CD4-positive, alpha-beta T cell (primary cell): ENCODE results near the gene LRP1B. TPM values are rescaled to one million over a fixed set of nuclear protein-coding genes. Genes with fewer than 3 reads are reported as not detected.

Experiments
- ATAC-seq: fragments of 200-7000 bp; cut with Tn5 transposase; one replicate; pipeline ENCODE4 v1.10.0; 2022; ENCODE audit warnings: mild to moderate bottlenecking; ENCODE audit not compliant: poor library complexity
- CTCF ChIA-PET: fragments of 350-600 bp; sonication (Branson Sonifier 250); formaldehyde crosslinking; loops from one replicate; lab custom pipeline; 2021; ENCODE audit warnings: antibody characterized with exemption, inconsistent platforms; lab: Charles Lee
- POLR2A ChIA-PET: fragments of 350-600 bp; sonication (Branson Sonifier 250); formaldehyde crosslinking; loops from one replicate; lab custom pipeline; 2021; ENCODE audit warnings: antibody characterized with exemption, inconsistent platforms; lab: Charles Lee
- DNase-seq, 14 experiments: peaks; one replicate each; pipeline ENCODE4 v3.0.0-alpha.2; 2013 to 2020; ENCODE audit warnings: mixed read lengths in 2 of 14
- H3K27ac ChIP-seq, 2 donors: one replicate each; pipeline versions ENCODE4 v1.5.1 to v1.7.0; 2013; ENCODE audit warnings: low read length in 2 of 2, low read depth in 1 of 2, mild to moderate bottlenecking in 1 of 2
- H3K27me3 ChIP-seq, 2 experiments: 1 replicate in 1 of 2; 2 replicates in 1 of 2; pipeline versions ENCODE4 v1.6.1 to v1.7.0; 2013; ENCODE audit warnings: low read length in 2 of 2, control low read depth in 1 of 2, mild to moderate bottlenecking in 1 of 2, moderate library complexity in 1 of 2; ENCODE audit not compliant: insufficient read depth in 2 of 2, control insufficient read depth in 1 of 2
- H3K36me3 ChIP-seq: one replicate; pipeline ENCODE4 v1.6.1; 2013; ENCODE audit warnings: low read length, control low read depth; ENCODE audit not compliant: insufficient read depth
- H3K4me1 ChIP-seq: one replicate; pipeline ENCODE4 v1.6.1; 2013; ENCODE audit warnings: low read length, control low read depth; ENCODE audit not compliant: insufficient read depth
- H3K4me3 ChIP-seq: one replicate; pipeline ENCODE4 v1.5.1; 2013; ENCODE audit warnings: mild to moderate bottlenecking, low read length, moderate library complexity
- H3K9me3 ChIP-seq, 2 experiments: 1 replicate in 1 of 2; 2 replicates in 1 of 2; pipeline versions ENCODE4 v1.6.1 to v1.7.0; 2013; ENCODE audit warnings: low read length in 2 of 2, mild to moderate bottlenecking in 2 of 2, control low read depth in 1 of 2, moderate library complexity in 1 of 2; ENCODE audit not compliant: control insufficient read depth in 1 of 2, insufficient read depth in 1 of 2
- H3K27ac Mint-ChIP-seq: one replicate; pipeline ENCODE4 v1.8.0; 2020; ENCODE audit warnings: mixed read lengths
- H3K27me3 Mint-ChIP-seq: one replicate; pipeline ENCODE4 v1.8.0; 2021; ENCODE audit warnings: mixed read lengths
- H3K36me3 Mint-ChIP-seq: one replicate; pipeline ENCODE4 v1.8.0; 2021; ENCODE audit warnings: low read depth, mixed read lengths
- H3K4me1 Mint-ChIP-seq: one replicate; pipeline ENCODE4 v1.8.0; 2021; ENCODE audit warnings: low read depth, mixed read lengths
- H3K4me3 Mint-ChIP-seq: one replicate; pipeline ENCODE4 v1.8.0; 2020; ENCODE audit warnings: mild to moderate bottlenecking, mixed read lengths
- H3K9me3 Mint-ChIP-seq: one replicate; pipeline ENCODE4 v1.8.0; 2020; ENCODE audit warnings: mixed read lengths
- intact Hi-C, 2 experiments: fragments of 100-400 bp; cut with DNase I in 1 of 2; cut with micrococcal nuclease in 1 of 2; formaldehyde crosslinking; loops; one replicate each; pipeline versions ENCODE4 v1.15.1 to v1.9.0; 2023 to 2025; cut with DNase I, micrococcal nuclease
- total RNA-seq, 174 experiments: library from RNA in 2 of 174; stranded (reverse) in 2 of 174; gene quantifications; one replicate each; pipeline ENCODE4 v1.2.3 and lab custom pipeline; 2021 to 2026
- TF ChIP-seq, protein P1 (sequence below): fragments of 200-600 bp; IDR thresholded peaks from one replicate; pipeline ENCODE4 v1.8.0; 2022; ENCODE audit warnings: antibody characterized with exemption, mild to moderate bottlenecking

Gene LRP1B
- total RNA-seq, 2 experiments from 2014 or later, result not detected

- POLR2A ChIA-PET, result no interaction called here
- Mint-ChIP-seq H3K36me3 (no peaks in the 10 kb centered on the region), H3K9me3 (peaks cover 16% of the 10 kb centered on the region), H3K27ac (no peak overlapping the region), H3K27me3 (no peaks in the 10 kb centered on the region), H3K4me3 (no peak overlapping the region), H3K4me1 (no peaks in the 10 kb centered on the region)
- ATAC-seq (no peak), DNase-seq (no peak)
- TF ChIP-seq, protein P1, sequence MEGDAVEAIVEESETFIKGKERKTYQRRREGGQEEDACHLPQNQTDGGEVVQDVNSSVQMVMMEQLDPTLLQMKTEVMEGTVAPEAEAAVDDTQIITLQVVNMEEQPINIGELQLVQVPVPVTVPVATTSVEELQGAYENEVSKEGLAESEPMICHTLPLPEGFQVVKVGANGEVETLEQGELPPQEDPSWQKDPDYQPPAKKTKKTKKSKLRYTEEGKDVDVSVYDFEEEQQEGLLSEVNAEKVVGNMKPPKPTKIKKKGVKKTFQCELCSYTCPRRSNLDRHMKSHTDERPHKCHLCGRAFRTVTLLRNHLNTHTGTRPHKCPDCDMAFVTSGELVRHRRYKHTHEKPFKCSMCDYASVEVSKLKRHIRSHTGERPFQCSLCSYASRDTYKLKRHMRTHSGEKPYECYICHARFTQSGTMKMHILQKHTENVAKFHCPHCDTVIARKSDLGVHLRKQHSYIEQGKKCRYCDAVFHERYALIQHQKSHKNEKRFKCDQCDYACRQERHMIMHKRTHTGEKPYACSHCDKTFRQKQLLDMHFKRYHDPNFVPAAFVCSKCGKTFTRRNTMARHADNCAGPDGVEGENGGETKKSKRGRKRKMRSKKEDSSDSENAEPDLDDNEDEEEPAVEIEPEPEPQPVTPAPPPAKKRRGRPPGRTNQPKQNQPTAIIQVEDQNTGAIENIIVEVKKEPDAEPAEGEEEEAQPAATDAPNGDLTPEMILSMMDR, result no peak
- H3K9me3 ChIP-seq, result peaks cover 0 to 5% of the 10 kb centered on the region in 2 experiments
- H3K27ac ChIP-seq, result no peak overlapping the region
- H3K4me3 ChIP-seq, result no peak overlapping the region
- H3K36me3 ChIP-seq, result no peaks in the 10 kb centered on the region
- no peaks in the 10 kb centered on the region for H3K4me1 ChIP-seq
- intact Hi-C loops, result no loop called here
- no peaks in the 10 kb centered on the region for H3K27me3 ChIP-seq
- CTCF ChIA-PET, result no interaction called here
Observed at GRCh38 chr2:141048951-141049350, 1081.9 kb downstream of the LRP1B start.

DNA sequence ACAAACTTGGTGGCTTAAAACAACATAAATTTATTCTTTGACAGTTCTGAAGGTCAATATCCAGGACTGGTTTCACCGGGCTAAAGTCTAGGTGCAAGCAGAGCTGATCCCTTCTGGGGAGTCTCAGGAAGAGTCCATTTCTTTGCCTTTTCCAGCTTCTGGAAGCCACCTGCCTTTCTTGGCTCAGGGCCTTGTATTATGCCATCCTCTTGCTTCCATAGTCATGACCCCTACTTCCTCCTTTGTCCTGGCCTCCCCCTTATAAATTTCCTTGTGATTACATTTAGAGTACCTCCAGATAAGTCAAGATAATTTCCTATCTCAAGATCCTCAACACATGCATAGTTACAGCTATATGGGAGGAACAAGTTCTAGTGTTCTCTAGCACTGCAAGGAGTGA lies 1089.5 kb downstream of the LRP1B start:
- H3K4me3 Mint-ChIP-seq, result no peak overlapping the region
- no peak overlapping the region for H3K27ac ChIP-seq
- H3K27ac Mint-ChIP-seq, result no peak overlapping the region
- DNase-seq, result no peak
- H3K4me1 Mint-ChIP-seq, result no peaks in the 10 kb centered on the region
- no peak for ATAC-seq
- H3K9me3 ChIP-seq, result peaks cover 0 to 5% of the 10 kb centered on the region in 2 experiments
- intact Hi-C loops, result no loop called here
- ChIA-PET CTCF (no interaction called here), POLR2A (no interaction called here)
- H3K27me3 Mint-ChIP-seq, result no peaks in the 10 kb centered on the region
- H3K36me3 Mint-ChIP-seq, result no peaks in the 10 kb centered on the region
- H3K9me3 Mint-ChIP-seq, result peaks cover 3% of the 10 kb centered on the region
- TF ChIP-seq, protein P1, result no peak
- H3K27me3 ChIP-seq, result no peaks in the 10 kb centered on the region
- H3K4me1 ChIP-seq, result no peaks in the 10 kb centered on the region
- no peak overlapping the region for H3K4me3 ChIP-seq
- H3K36me3 ChIP-seq, result no peaks in the 10 kb centered on the region

DNA sequence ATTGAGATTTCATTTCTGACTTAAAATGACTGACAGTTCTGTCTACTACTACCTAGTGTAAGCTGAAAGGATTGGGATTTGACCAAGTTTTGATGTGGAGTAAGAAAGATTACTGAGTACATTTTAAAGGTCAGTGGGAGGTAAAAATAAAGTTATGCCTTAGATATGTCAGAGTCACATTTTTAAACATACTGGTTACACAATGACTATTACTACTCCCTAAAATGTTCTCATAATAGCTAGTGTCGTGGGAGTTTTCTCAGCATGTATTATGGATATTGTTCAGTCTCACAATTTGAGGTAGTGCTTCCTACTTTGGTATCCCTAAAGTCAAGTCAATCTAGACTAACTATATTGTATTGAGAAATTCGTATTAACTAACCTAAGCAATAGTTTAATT lies 1092.5 kb downstream of the LRP1B start:
- H3K4me1 ChIP-seq, result no peaks in the 10 kb centered on the region
- H3K27ac ChIP-seq, result no peak overlapping the region
- no peak overlapping the region for H3K4me3 Mint-ChIP-seq
- H3K4me3 ChIP-seq, result no peak overlapping the region
- TF ChIP-seq, protein P1, result no peak
- intact Hi-C loops, result no loop called here
- peaks cover 3% of the 10 kb centered on the region for H3K9me3 Mint-ChIP-seq
- ATAC-seq (no peak), DNase-seq (no peak)
- H3K4me1 Mint-ChIP-seq, result no peaks in the 10 kb centered on the region
- no peaks in the 10 kb centered on the region for H3K9me3 ChIP-seq
- H3K27me3 Mint-ChIP-seq, result no peaks in the 10 kb centered on the region
- H3K36me3 Mint-ChIP-seq, result no peaks in the 10 kb centered on the region
- CTCF ChIA-PET, result no interaction called here
- no peaks in the 10 kb centered on the region for H3K36me3 ChIP-seq
- POLR2A ChIA-PET, result no interaction called here
- no peaks in the 10 kb centered on the region for H3K27me3 ChIP-seq
- no peak overlapping the region for H3K27ac Mint-ChIP-seq
